ENCODE data around the gene COL9A2.

COL9A2 gene

GRCh38 chr1:40303790-40304189 lies 13.3 kb downstream of the COL9A2 start:
- TF ChIP-seq CTCF (IDR thresholded peaks at IDR 0.05; ENCODE audit: insufficient read depth, low read depth, low read length, missing control alignments): no peak
- DNase-seq (ENCODE audit: low read depth): no peak
- no peak overlapping the region for H3K4me3 ChIP-seq (ENCODE audit: low read length)

- no peak for TF ChIP-seq CTCF (IDR thresholded peaks at IDR 0.05; ENCODE audit: insufficient read depth, low read depth, low read length, missing control alignments)
- no peak overlapping the region for H3K4me3 ChIP-seq (ENCODE audit: low read length)
- peak; percentile 13 for DNase-seq (ENCODE audit: low read depth)
Observed at GRCh38 chr1:40303051-40303771, 13.9 kb downstream of the COL9A2 start.

GRCh38 chr1:40302475-40302874 lies 14.6 kb downstream of the COL9A2 start:
- no peak for DNase-seq (ENCODE audit: low read depth)
- no peak for TF ChIP-seq CTCF (IDR thresholded peaks at IDR 0.05; ENCODE audit: insufficient read depth, low read depth, low read length, missing control alignments)
- H3K4me3 ChIP-seq (ENCODE audit: low read length): no peak overlapping the region

GRCh38 chr1:40301541-40302299 lies 15.4 kb downstream of the COL9A2 start:
- no peak for TF ChIP-seq CTCF (IDR thresholded peaks at IDR 0.05; ENCODE audit: insufficient read depth, low read depth, low read length, missing control alignments)
- H3K4me3 ChIP-seq (ENCODE audit: low read length): no peak overlapping the region
- no peak for DNase-seq (ENCODE audit: low read depth)

- no peak overlapping the region for H3K4me3 ChIP-seq (ENCODE audit: low read length)
- TF ChIP-seq CTCF (IDR thresholded peaks at IDR 0.05; ENCODE audit: insufficient read depth, low read depth, low read length, missing control alignments): no peak
- no peak for DNase-seq (ENCODE audit: low read depth)
Observed at GRCh38 chr1:40301066-40301465, 16.0 kb downstream of the COL9A2 start.

- no peak for TF ChIP-seq CTCF (IDR thresholded peaks at IDR 0.05; ENCODE audit: insufficient read depth, low read depth, low read length, missing control alignments)
- DNase-seq (ENCODE audit: low read depth): no peak
- H3K4me3 ChIP-seq (ENCODE audit: low read length): no peak overlapping the region
Observed at GRCh38 chr1:40300651-40301050, 16.4 kb downstream of the COL9A2 start.
